ES-I3 (cell line): ENCODE data around the gene TOP1.

Source experiments
- H3K36me3 ChIP-seq: 2 replicates; pipeline ENCODE4 v1.6.1; 2013; ENCODE audit warnings: mild to moderate bottlenecking, low read length, control low read depth, moderate library complexity; ENCODE audit not compliant: insufficient read depth
- H3K4me1 ChIP-seq: 2 replicates; pipeline ENCODE4 v1.6.1; 2013; ENCODE audit warnings: mild to moderate bottlenecking, control low read depth, low read length; ENCODE audit not compliant: insufficient read depth
- H3K9ac ChIP-seq: 2 replicates; pipeline ENCODE4 v1.6.1; 2013; ENCODE audit warnings: low read depth, mild to moderate bottlenecking, low read length, moderate library complexity
- H3K9me3 ChIP-seq: 2 replicates; pipeline ENCODE4 v1.6.1; 2013; ENCODE audit warnings: mild to moderate bottlenecking, low read length, moderate library complexity; ENCODE audit not compliant: control insufficient read depth, insufficient read depth

TOP1 gene

GRCh38 chr20:41072915-41073314 is 44.3 kb downstream of the TOP1 start:
- no peak overlapping the region for H3K9ac ChIP-seq
- peaks cover 15% of the 10 kb centered on the region for H3K4me1 ChIP-seq
- no peaks in the 10 kb centered on the region for H3K9me3 ChIP-seq
- H3K36me3 ChIP-seq: peaks cover 8% of the 10 kb centered on the region; the same call in 1 of the 2 replicates

DNA sequence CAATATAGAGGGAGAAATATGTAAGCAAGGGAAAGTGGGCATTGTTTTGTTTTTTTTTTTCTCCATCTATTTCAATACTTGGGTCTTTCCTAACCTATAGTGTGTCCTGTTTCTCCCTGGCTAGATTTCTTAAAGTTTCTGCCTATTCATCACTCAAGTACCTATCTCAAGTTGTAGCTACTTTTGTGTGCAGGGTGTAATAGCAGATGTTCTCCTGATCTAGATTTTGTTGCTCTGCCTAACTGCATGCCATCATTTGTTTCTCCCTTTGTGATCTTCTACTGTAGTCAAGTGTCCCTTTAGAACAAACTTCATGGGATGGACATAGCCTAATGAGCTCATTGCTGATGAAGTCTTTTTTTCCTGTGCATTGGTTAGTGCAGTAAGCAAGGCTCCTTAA is 45.8 kb downstream of the TOP1 start:
- Histone ChIP-seq H3K9ac (no peak overlapping the region), H3K9me3 (no peaks in the 10 kb centered on the region), H3K4me1 (peaks cover 17% of the 10 kb centered on the region), H3K36me3 (peaks cover 14% of the 10 kb centered on the region)

- H3K9me3 ChIP-seq: no peaks in the 10 kb centered on the region
- no peak overlapping the region for H3K9ac ChIP-seq
- H3K4me1 ChIP-seq: peaks cover 14% of the 10 kb centered on the region
- H3K36me3 ChIP-seq: peaks cover 24% of the 10 kb centered on the region
These were observed 48.2 kb downstream of the TOP1 start for GRCh38 chr20:41076776-41077175.

- Histone ChIP-seq H3K9ac (no peak overlapping the region), H3K36me3 (peaks cover 31% of the 10 kb centered on the region), H3K4me1 (peaks cover 2% of the 10 kb centered on the region; the same call in 1 of the 2 replicates)
These were observed 49.7 kb downstream of the TOP1 start for GRCh38 chr20:41078329-41078728.

DNA sequence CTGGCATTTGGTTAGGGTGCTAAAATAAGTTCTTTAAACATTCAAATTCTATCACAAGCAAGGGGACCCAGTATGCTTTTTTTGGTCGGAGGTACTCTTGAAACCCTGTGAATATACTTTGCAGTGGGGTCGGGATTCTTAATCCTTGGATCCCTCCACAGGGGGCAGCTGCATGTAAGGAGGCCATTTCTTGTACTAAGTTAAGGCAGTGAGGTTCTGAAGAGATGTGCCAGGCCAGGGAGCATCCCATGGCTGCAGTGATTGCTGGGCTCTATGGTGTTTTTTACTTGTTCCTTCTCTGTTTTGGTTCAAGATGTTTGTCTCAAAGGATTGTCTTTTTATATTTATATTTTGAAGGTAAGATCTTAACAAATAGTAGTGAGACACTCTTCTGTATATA is 50.4 kb downstream of the TOP1 start:
- H3K9me3 ChIP-seq: no peaks in the 10 kb centered on the region
- H3K36me3 ChIP-seq: peaks cover 31% of the 10 kb centered on the region
- H3K9ac ChIP-seq: no peak overlapping the region
- peaks cover 2% of the 10 kb centered on the region; the same call in 1 of the 2 replicates for H3K4me1 ChIP-seq

More at GRCh38 chr20:41078329-41078728, 49.7 kb downstream of the TOP1 start:
- no peaks in the 10 kb centered on the region for H3K9me3 ChIP-seq

DNA sequence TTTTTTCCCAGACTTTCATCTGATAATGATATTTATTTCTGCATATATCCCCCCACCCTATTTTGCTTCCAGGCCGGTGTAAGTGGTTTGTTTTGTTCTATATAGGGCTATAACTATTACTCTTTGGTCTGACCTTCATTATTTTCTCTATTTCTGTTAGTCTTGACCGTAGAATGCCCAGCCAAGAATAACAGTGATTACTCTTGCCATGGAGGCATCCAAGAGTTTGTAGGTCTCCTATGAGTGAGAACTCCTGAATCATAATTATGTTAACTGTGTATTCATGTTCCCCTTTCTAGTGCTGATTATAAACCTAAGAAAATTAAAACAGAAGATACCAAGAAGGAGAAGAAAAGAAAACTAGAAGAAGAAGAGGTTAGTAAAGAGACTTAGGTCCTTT is 52.2 kb downstream of the TOP1 start:
- Histone ChIP-seq H3K36me3 (peaks cover 38% of the 10 kb centered on the region), H3K9ac (no peak overlapping the region), H3K9me3 (no peaks in the 10 kb centered on the region), H3K4me1 (peaks cover 2% of the 10 kb centered on the region; the same call in 1 of the 2 replicates)

- H3K36me3 ChIP-seq: peaks cover 38% of the 10 kb centered on the region
- peaks cover 2% of the 10 kb centered on the region; the same call in 1 of the 2 replicates for H3K4me1 ChIP-seq
- H3K9me3 ChIP-seq: no peaks in the 10 kb centered on the region
- H3K9ac ChIP-seq: no peak overlapping the region
These were observed 52.7 kb downstream of the TOP1 start for GRCh38 chr20:41081276-41081814.

DNA sequence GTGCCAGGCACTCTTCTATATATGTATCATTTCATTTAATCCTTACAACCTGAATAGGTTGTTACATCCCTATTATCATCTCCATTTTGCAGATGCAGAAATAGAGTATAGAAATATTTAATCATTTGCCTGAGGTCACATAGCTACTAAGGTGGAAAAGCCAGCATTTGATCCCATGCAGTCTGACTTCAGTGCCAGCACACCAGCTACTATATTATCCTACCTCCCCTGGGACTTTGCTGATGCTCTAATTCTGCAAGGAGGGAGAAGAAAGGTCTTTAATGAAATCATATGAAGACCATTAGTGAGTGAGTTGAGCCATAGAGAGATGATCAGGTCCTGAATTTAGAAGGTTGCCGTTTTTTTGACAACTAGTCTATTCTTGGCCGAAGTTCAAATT is 53.7 kb downstream of the TOP1 start:
- Histone ChIP-seq H3K36me3 (peaks cover 37% of the 10 kb centered on the region), H3K9me3 (no peaks in the 10 kb centered on the region), H3K4me1 (peaks cover 2% of the 10 kb centered on the region; the same call in 1 of the 2 replicates), H3K9ac (no peak overlapping the region)

- peaks cover 26% of the 10 kb centered on the region for H3K36me3 ChIP-seq
- H3K4me1 ChIP-seq: no peaks in the 10 kb centered on the region
- no peaks in the 10 kb centered on the region for H3K9me3 ChIP-seq
- H3K9ac ChIP-seq: no peak overlapping the region
These were observed 57.0 kb downstream of the TOP1 start for GRCh38 chr20:41085606-41086005.

DNA sequence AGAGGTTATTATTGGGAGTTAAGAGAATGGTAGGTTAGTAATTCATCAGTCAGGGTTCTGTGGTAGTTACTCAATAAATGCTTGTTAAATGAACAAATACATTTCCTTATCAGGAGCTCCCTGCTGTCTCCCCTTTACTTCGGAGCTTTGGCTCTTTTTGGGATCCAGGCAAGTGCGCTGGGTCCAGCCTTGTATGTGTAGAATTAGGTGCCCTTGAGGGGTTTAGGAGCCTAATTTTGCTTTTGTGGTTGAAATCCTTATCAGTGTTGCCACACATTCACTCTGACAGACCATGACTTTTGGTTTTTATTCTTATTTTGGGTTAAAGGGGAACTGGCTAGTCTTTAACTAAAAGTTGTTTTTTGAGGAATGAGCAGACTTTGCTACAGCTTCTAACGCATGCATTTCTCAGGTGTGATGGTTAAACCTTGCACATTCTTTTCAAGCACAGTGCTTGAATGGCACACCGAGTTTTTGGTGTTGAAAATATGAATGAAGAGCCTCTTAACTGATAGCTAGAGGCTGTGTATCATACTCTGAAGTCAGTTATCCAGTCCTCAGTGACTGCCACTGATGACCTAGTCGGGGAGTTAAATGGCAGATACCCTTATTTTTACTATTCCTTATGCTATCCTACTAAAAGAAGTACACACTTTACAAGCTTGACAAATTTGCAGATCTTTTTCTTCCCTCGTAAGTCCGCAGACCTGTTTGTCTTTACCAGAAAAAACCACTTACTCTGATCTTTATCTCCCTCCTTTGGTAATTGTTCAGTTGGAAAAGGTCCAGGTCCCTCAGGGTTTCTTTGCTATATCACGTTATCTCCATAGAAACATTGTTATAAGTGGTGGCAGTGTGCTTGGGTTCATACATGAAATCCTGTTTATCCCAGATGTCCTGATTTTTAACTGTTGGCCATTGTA is 58.0 kb downstream of the TOP1 start:
- Histone ChIP-seq H3K4me1 (no peaks in the 10 kb centered on the region), H3K9ac (no peak overlapping the region), H3K9me3 (no peaks in the 10 kb centered on the region), H3K36me3 (peaks cover 17% of the 10 kb centered on the region)

DNA sequence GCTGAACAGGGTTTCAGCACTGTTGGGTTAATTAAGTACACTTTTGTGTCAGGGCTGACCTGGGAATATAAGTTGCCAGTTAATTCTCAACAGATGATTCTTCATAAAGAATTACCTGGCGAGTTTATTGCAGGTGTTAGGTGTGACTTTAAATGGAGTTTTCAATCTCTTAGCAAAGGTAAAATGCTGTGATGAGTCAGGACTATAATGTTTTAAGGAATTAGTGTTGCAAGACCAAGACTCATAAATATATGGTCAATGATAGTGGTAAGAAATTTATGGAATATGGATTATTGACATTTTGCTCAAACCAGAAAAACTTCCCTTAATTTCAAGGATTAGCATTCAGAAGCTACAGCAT is 58.7 kb downstream of the TOP1 start:
- Histone ChIP-seq H3K9ac (no peak overlapping the region), H3K36me3 (peaks cover 18% of the 10 kb centered on the region), H3K9me3 (no peaks in the 10 kb centered on the region), H3K4me1 (no peaks in the 10 kb centered on the region)

- Histone ChIP-seq H3K9me3 (no peaks in the 10 kb centered on the region), H3K4me1 (no peaks in the 10 kb centered on the region), H3K36me3 (peaks cover 19% of the 10 kb centered on the region), H3K9ac (no peak overlapping the region)
These were observed 59.2 kb downstream of the TOP1 start for GRCh38 chr20:41087777-41088176.

- H3K9ac ChIP-seq: no peak overlapping the region
- H3K36me3 ChIP-seq: peaks cover 21% of the 10 kb centered on the region
- H3K4me1 ChIP-seq: no peaks in the 10 kb centered on the region
- H3K9me3 ChIP-seq: no peaks in the 10 kb centered on the region
These were observed 60.9 kb downstream of the TOP1 start for GRCh38 chr20:41089555-41089954.

GRCh38 chr20:41091927-41092326 is 63.3 kb downstream of the TOP1 start:
- H3K36me3 ChIP-seq: peaks cover 23% of the 10 kb centered on the region
- H3K9ac ChIP-seq: no peak overlapping the region
- no peaks in the 10 kb centered on the region for H3K4me1 ChIP-seq
- no peaks in the 10 kb centered on the region for H3K9me3 ChIP-seq
